GM12891 (cell line): ENCODE data around the gene STOML1.

Source experiments
- POLR2A ChIP-seq: IDR thresholded peaks from 2 replicates; pipeline ENCODE4 v1.6.1; 2011; ENCODE audit warnings: low read depth, low read length, control low read depth
- POLR2AphosphoS5 ChIP-seq: IDR thresholded peaks from 2 replicates; pipeline ENCODE4 v1.6.1; 2011; ENCODE audit warnings: low read depth, low read length, control low read depth

- TF ChIP-seq POLR2A, result no peak
- TF ChIP-seq POLR2AphosphoS5, result no peak
These were observed 45.2 kb downstream of the STOML1 start for GRCh38 chr15:73946795-73947370.
